ENCODE results near the gene PPIP5K1.

GRCh38 chr15:43505738-43506137, 84.3 kb downstream of the PPIP5K1 start:
- TF ChIP-seq CTCF (IDR thresholded peaks at IDR 0.05), result no peak
- TF ChIP-seq ZFX (IDR thresholded peaks at IDR 0.05; ENCODE audit: borderline replicate concordance), result no peak
